ENCODE results near the gene TMIGD3.
"Not testable (repeated sequence)": the region's sequence is repeated elsewhere in the genome, so short reads cannot be mapped to it uniquely, and the experiment has no call there.

Gene TMIGD3

DNA sequence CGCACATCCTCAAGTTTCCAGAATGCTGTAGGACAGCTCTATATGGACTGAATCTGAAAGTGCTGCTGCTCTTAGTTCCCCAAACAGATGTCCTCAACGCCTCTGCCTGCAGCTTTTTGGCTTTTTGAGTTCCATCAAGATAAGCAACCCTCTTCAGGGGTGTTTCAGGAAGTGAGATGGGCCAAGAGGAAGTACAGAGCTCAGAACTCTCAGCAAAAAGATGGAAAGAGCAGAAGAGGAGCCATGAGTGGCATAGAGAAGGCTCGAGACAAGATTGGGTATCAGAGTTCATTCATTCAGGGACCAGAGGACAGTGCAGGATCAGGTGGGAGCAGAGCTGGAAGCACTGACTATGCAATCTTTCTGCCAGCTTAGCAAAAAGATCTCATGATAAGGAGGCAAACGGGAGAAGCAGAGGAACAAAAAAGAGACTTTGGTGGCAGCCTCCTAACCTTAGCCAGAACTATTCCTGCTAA is at the start of gene TMIGD3, which contains the start of gene ADORA3:
TSS of gene TMIGD3 (minus strand) at position 49 of the 476 bp plus-strand sequence. CDS start 279 bp downstream, outside the sequence.
TSS of gene ADORA3 (minus strand) at position 49 of the 476 bp plus-strand sequence. CDS start 279 bp downstream, outside the sequence.
- DNase-seq (ENCODE audit: low read depth, low spot score), result no peak

DNA sequence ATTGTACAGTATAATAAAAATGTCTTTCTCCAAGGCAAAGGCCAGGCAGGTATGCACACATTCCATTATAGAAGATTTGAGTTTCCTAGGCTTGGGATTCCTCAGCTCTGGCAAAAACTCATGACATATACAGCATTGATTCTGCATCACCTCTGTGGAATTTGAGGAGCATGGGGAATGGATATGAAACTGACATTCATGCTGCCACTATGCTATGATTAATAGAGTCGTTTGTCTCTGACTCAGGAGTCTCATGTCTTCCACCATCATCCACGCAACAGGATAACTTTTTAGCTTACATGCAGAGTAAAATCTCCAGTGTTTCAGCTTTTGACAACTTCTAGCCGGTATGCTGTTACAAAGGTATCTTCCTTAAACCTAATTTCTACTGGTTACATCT is 49.8 kb upstream of the TMIGD3 start:
- no peak for DNase-seq (ENCODE audit: low read depth, low spot score)

DNA sequence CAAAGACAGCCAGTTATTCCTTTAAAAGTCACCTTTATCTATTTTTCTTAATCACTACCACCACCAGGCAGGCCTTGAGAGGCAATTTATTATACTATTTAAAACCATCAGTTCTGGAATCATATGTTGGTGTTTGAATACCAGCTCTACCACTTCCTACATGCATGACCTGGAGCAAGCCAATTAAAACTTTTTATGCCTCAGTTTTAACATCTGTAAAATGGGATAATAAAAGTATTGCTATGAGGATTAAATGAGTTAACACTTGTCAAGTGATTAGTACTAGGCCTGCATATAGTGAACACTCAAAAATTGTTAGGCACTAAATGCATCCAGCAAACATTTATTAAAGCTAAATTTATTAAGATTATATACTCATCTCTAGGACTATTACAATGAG is 49.2 kb upstream of the TMIGD3 start:
- no peak for DNase-seq (ENCODE audit: low read depth, low spot score)

DNA sequence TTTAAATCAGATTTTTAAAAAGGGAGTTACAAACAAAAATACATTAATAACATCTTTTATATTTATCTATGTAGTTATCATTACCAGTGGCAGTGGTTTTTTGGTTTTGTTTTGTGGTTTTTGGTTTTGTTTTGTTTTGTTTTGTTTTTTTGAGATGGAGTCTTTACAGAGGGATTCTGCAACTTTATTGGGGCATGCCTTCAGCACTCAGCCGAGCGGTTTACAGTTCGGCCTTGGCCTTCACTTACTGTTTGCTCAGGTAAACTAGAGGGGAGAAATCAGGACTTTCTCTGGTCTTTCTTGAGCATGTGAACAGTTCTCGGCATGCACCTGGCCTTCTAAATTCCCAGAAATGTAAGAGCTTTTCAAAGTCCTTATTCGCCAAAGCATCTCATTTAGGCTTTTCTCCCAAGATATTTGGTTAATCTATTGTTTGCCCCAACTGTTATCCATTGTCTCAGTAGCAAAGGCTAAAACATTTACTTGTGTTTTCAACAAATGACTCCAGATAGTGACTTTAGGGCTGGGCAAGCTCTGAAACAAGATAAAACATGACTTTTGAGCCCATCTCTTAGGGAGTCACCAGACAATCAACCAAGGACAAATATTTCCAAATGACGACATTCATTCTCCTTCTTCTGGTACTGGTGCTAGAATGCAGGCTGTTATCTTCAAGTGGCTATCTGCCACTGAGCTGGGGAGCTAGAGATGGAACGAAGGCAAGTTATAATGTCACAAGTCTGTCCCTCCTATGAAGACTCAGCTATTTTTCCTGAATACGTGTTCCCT is 48.4 kb upstream of the TMIGD3 start:
- no peak for DNase-seq (ENCODE audit: low read depth, low spot score)

DNA sequence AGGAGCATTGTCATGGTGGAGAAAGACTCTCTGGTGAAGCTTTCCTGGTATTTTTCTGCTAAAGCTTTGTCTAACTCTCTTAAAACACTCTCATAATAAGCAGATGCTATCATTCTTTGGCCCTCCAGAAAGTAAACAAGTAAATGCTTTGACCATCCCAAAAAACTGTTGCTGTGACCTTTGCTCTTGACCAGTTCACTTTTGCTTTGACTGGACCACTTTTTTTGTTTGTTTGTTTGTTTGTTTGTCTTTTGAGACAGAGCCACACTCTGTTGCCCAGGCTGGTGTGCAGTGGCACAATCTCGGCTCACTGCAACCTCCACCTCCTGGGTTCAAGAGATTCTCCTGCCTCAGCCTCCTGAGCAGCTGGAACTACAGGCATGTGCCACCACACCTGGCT is 44.4 kb upstream of the TMIGD3 start:
- not testable (repeated sequence) for DNase-seq (ENCODE audit: low read depth, low spot score)

DNA sequence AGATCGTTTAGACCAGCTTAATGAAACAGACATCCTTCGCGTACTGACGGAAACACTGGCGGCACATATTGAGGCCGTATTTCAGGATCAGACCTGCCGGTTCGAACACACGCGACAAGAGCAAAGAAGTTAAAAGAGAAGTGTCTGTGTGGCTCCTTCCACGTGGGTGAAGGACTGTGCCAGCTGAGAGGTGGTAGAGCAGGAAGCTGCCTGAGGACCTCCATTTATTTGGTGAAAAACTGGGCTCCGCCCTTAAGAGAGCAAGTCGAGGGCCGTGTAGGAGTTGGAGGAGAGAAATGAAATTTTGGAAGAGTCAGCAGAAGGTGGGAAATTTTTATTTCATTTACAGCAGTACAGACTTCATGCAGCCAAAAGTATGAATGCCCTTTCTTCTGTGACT is 38.8 kb upstream of the TMIGD3 start:
- DNase-seq (ENCODE audit: low read depth, low spot score), result no peak

DNA sequence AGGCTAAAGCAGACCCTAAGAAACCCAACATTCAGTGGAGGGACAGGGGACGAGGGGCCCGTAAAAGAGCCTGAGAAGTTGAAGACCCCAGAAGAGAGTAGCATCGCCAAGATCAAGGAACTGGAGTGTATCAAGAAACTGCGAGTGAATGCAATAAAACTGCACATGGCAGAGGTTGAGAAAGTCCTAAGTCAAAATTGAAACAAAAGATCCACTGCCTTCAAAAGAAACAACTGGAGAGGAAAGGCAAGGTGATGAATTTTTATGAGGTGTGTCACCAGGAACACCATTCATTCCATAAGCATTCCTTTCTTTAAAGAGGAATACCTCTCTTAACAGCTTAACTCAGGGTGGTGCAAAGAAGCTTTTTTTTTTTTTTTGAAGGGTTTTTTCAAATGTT is 38.3 kb upstream of the TMIGD3 start:
- DNase-seq (ENCODE audit: low read depth, low spot score), result no peak

DNA sequence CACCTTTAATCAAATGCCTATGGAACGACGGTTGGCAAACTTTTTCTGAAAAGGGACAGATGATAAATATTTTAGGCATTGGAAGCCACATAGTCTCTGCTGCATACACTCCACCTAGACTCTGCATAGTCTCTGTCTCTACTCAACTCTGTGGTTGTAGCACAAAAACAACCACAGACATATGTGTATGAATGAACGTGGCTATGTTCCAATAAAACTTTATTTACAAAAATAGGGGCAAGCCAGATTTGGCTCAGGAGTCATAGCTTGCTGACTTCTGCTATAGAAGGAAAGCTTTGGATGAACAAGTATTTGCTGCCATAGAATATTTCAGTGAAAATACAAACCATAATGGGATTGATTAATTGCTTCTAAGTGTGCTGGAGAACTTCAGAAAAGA is 37.5 kb upstream of the TMIGD3 start:
- DNase-seq (ENCODE audit: low read depth, low spot score), result no peak

DNA sequence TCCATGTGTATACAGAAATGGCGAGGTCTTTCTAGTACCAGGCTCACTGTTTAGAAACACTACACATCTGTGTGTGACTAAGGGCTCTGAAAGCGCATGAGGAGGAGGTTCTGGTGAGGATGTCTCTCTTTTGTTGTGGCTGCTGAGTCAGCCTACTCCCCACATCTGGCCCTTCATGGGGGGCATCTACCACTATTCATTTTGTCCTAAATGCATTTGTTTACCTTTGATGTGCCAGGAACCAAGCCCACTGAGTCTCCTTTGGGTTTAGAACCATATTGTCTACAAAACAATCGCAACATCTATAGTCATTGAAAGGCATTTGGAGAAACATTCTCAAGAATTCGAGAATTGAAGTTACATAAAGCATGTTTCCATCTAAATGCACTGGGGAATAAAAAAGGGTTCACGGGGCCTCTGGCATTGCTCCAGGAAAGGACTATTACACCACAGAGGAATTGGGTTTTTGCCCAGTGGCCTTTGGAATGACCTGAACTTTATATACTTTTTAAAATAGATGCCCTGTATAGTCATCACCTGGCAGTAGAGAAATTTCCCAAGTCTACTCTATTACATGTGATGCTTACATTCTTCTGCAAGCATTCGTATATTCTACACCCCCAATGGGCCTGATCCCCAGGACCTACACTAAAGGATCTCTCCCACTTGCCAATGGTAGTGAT is 35.1 kb upstream of the TMIGD3 start:
- peak; percentile 60 for DNase-seq (ENCODE audit: low read depth, low spot score)

DNA sequence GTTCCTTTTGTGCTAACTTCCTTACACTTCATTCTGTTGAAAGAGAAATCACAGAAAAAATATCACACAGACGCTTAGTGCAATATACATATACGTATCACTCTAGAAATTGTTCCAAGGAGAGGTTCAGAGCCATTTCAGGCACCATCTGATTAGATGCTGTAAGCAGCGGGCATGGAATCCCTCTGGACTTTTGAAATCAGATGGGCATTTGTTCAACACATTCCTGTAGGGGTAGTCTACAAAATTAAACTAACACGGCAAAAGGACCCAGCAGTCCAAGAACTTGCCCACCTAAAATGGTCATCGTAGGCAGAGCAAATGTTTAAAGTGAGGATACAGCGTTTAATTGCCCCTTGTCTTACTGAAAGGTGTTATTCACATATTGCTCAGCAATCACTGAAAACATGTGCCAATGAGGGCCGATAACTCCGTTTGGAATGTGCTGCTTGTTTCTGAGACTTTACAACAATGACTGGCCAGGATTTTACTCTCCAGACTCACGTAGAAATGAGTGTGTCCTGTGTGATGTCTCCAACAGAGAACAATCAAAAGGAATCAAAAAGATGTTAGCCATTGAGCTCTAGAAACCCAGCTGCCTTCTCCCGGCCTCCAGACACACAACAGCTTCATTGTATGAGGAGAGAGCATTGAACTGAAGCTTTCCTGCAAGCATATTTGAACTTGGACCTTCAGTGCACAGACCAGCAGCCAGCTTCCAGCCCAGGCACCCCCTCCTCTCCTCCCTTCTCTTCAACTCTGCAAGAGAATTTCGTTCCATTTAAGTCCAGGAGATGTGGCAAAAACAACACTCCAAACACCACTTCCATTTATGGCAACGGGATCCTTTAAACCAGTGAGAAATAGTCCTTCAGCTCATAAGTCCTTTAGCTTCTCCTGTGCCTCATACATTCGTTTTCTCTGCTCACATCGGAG is 32.1 kb upstream of the TMIGD3 start:
- no peak for DNase-seq (ENCODE audit: low read depth, low spot score)

DNA sequence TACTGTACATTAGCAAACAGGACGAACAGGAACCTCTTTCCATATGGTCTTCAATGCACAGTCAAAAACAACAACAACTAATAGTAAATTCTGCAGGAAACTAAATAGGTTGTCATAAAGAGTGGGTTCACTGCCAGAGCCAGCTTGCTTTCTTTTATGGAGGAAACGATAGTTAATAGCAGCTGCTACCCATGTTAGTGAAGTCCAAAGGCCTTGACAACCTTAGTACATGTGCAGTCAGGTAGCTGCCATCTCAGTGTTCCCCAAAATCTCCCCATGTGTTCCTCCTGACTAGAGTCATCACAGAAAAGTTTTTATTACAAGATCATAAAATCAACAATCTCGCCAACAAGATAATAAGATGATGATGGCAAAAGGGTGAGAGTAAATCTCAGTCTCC is 16.6 kb upstream of the TMIGD3 start:
- no peak for DNase-seq (ENCODE audit: low read depth, low spot score)

DNA sequence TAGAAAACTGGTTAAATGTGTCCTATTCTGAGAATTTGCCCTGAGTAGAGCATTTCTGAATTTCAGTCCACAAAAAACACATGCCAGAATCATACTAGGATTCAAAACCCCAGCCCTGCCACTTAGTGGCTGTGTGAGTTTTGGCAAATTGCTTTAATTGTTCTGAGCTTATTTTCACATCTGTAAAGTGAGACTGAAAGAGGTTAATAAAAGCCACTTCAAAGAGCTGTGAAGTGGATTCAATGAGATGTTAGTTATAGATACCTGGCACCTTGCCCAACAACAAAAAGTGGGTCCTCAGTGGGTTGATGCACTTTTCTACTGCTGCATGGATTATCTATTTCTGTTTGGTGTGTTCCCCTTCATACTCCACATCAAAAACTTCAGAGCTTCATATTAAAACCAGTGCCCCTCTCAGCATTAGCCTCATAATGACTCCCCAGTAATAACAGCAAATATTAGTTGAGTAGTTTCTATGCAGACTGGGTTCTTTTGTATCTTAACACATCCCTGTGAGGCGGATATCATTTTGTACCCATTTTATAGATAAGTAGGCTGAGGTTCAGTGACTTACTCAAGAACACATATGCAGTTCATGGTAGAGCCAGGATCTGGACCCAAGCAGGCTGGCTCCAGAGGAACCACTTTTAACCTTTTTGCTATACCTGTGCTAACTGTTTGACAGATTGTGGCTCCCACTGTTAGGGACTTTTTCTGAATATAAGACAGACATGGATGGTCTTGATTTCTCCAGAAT is 14.2 kb upstream of the TMIGD3 start:
- DNase-seq (ENCODE audit: low read depth, low spot score), result no peak

DNA sequence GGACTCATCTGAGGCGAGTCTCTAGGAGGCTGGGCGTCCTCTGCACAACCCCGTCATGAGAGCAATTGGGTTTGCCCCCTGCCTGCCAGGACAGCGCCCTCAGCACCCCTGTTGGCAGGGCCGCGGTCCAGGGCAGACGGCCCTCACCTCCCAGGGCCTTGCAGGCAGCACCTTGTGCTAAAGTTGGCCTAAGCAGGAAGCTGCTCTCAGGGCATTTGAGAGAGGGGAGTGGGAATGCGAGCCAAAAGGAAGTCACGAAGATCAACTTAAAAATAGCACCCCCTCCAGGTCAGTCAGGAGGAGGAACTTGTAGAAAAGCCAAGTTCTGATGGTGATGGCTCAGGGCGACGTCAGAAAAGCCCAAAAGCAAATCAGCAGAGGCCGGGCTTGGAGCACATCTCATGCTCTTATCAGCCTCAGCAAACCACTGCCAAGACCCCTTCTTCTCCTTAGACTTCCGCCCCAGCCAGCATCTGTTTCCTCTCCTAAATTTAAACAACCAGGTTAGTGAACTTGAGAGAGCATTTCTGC is 12.6 kb upstream of the TMIGD3 start:
- no peak for DNase-seq (ENCODE audit: low read depth, low spot score)

DNA sequence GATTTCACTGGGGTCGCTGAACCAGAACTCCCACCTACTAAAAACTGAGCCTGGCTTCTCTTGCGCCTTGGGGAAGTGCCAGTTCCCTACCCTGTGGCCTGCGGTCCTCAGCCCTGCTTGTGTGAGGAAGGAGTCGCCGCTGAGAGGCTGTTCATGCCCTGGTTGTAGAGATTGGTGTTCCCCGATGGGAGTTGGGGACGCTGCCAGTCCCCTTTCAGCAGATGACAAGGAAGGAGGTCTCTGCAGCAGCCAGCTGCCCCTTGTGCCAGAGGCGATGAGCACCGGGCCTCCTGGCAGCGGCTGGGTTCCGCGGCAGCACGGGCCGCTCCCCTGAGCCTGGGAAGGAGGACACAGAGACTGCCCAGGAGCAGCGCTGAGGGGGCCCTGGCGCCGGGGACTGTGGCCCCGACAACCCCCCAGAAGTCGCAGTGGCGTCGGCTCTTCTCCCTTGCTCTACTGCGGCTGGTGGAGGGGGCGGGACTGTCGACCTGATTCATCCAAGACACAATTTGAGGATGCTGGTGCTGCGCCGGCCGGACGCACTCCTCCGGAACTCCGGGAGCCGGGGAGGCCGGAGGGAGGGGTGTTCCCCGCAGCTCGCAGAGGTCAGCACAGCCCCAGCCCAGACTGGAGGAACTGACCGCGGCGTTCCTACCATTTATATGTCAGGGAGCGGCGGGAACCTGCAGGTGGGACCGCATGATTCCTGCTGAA is 12.0 kb upstream of the TMIGD3 start:
- DNase-seq (ENCODE audit: low read depth, low spot score), result no peak

DNA sequence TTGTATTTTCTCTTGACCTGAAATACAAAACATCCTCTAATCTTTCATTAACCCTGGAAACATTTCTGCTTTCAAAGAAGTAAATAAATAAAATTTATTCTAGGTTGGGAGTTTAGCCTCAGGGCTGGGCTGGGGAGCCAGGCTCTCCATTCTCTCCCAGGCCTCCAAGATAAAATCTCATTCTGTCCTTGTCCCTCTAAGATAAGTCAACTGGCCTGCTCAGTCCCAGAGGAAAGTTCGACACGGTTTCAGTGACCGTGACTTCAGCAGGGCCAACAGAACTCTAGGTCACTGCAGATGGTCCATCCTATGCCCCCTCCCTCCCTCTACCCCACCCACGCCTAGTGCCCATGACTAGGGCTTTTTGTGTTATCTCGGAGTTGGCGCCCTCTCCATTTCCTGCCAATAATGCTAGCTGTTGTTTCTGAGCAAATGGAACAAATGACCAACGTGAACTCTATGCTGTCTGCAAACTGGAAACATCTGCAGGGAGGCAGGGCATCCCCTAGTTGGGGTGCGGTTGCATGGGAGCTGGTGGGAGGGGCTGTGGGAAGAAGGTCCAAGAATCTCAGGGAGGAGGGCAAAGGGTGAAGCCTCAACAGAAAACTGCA is 10.1 kb upstream of the TMIGD3 start:
- no peak for DNase-seq (ENCODE audit: low read depth, low spot score)

DNA sequence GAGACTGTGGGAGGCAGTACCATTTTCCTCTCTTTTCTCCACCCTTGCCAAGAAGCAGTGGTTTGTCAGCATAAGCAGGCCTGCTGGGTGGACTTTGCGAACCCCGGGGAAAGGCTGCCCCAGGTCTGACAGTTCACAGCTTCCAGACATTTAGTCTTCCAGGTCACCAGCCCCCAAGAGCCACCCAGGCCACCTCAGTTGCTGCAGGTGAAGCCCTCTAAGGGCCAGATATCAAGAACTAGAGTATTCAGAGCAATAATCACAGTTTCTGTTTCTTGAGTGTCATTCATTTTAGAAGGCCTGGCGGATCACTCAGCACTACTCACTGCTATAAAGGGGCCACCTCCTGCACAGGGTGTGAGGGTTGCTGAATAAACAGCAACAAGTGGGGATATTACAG is 9.5 kb upstream of the TMIGD3 start:
- DNase-seq (ENCODE audit: low read depth, low spot score), result no peak

DNA sequence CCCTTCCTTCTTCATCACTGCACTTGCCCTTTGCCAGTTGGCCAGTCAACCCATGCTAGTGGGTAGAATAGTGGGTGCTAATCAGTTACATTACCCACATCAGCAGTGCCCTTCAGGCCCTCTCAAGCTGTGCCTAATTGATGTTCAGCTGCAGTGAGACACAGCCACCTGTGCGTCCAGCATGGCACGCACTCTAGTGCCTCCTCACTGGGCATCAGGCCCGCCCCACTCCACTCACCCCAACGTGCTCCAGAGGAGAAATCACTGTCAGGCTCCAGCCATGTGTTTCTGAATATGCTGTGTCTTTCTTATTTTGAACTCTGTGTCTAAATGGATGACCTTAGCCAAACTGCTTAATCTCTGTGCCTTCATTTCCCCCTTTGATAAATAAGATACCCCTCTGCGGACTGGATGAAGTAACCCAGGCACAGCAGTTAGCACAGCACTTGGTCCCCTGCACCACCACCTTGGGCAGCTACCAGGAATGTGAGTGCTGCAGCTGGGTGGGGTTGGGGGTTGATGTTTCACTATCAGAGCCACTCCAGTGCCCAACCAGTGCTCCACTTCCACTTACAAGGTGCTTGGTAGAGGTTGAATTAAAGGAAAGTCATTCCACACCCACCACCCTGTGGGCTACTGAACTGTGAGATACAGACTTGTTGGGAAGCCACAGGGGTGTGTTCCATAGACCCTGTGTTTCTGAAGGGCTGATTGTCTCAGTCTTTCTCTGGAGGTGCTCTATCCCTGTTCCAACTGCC is 8.9 kb upstream of the TMIGD3 start:
- no peak for DNase-seq (ENCODE audit: low read depth, low spot score)

DNA sequence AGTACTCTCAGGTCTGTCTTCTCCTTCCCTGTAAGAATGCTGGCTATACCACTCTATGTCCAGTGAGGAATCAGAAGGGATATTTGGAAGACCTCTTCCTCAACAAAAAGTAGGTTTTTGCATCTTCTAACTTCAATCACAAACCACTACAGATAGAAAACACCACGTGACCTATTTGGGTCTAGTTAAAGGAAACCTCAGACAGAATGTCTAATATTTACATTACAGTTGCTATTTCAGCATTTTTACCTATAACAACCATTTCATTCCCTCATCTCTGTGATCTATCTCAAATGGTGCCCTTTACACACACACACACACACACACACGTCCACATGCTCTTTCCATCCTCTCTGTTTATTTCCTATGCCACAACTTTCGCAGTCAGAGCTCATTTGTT is 7.9 kb upstream of the TMIGD3 start:
- no peak for DNase-seq (ENCODE audit: low read depth, low spot score)

DNA sequence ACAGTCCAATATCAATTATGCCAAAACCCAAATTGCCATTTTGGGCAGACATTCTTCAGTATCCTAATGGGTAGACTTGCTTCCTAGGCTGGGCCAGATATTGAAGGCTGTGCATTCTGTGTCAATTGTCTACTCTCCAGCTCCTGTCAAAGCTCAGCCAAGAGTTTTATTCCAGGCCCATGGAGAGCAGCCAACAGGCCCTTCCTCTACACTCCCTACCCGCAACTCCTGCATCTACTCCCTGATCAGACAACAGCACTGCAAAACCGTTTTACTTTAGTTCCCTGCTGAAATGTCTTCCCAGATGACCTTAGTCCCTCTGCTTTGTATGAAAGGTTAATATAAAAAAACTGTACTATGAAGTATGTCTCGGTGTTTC is 6.6 kb upstream of the TMIGD3 start:
- no peak for DNase-seq (ENCODE audit: low read depth, low spot score)
